Upper lobe of right lung (tissue), 1 donor: Measurements from ENCODE around the gene SULT1A3. TPM values are rescaled to one million over a fixed set of nuclear protein-coding genes. Genes with fewer than 3 reads are reported as not detected.
"Not testable (repeated sequence)": the region's sequence is repeated elsewhere in the genome, so short reads cannot be mapped to it uniquely, and the experiment has no call there.

Experiments used
- ATAC-seq: fragments of 200-7000 bp; cut with Tn5 transposase; one replicate; pipeline ENCODE4 v1.9.1; 2020; ENCODE audit warnings: mild to moderate bottlenecking, moderate library complexity
- DNase-seq: peaks from one replicate; pipeline ENCODE4 v3.0.0-alpha.2; 2020
- H3K27ac ChIP-seq: fragments of 200-600 bp; one replicate; pipeline ENCODE4 v1.8.0; 2022
- H3K27me3 ChIP-seq: fragments of 200-600 bp; one replicate; pipeline ENCODE4 v1.8.0; 2022; ENCODE audit warnings: mild to moderate bottlenecking
- H3K36me3 ChIP-seq: fragments of 200-600 bp; one replicate; pipeline ENCODE4 v1.8.0; 2022
- H3K4me1 ChIP-seq: fragments of 200-600 bp; one replicate; pipeline ENCODE4 v1.8.0; 2022
- H3K4me3 ChIP-seq: fragments of 200-600 bp; one replicate; pipeline ENCODE4 v1.8.0; 2022; ENCODE audit warnings: mild to moderate bottlenecking
- H3K9me3 ChIP-seq: fragments of 200-600 bp; one replicate; pipeline ENCODE4 v1.8.0; 2022
- intact Hi-C: fragments of 100-400 bp; cut with DNase I; formaldehyde crosslinking; loops from one replicate; pipeline ENCODE4 v1.11.0; 2022
- total RNA-seq: library from RNA; stranded (reverse); fragmentation: NEBNext Ultra II Directional; extraction: Animal tissue kit (Norgen Biotek cat#: 25700); gene quantifications from one replicate; pipeline ENCODE4 v1.2.1, GENCODE V29; 2021
- TF ChIP-seq, protein P1 (sequence below): fragments of 200-600 bp; IDR thresholded peaks from one replicate; pipeline ENCODE4 v1.8.0; 2022; ENCODE audit warnings: antibody characterized with exemption
- donor health status: DM: no; HTN: yes; CAD: no; lungs with severe emphysema.

SULT1A3 gene
- total RNA-seq, 1 donor from 2014 or later, result 10.6 TPM

DNA sequence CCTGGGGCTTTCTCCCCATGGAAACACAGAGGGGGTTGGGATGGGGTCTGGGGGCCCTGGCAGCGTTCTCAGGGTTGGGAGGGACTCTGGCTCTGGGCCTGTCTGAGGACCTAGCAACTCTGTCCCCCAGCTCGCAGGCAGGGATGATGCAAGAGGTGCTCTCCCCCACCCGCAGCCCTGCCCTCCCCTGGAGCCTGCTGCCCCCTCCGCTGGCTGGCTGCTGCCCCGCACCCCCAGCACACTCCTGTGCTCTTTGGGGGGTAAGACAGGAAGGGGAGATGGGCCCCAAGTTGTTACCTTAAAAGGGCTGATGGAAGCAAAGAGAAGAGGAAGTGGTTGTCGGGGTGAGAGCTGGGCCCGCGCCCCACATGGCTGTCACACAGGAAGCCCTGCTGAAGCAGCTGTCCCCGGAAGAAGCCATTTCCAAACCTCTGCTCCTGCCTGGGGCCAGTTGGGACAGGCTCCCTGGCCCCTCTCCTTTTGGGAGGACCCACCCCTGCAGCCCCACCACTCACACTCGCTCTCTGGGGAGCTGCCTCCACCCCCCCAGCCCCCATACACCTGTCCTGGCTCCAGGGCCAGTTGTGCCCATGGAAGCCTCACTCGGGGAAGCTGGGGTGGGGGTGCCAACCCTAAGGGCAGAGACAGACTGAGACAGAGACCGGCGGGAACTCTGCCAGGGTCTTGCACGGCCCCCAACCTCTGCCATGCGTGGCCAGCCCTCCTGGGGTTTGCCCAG is 13.2 kb upstream of the SULT1A3 start:
- TF ChIP-seq, protein P1, sequence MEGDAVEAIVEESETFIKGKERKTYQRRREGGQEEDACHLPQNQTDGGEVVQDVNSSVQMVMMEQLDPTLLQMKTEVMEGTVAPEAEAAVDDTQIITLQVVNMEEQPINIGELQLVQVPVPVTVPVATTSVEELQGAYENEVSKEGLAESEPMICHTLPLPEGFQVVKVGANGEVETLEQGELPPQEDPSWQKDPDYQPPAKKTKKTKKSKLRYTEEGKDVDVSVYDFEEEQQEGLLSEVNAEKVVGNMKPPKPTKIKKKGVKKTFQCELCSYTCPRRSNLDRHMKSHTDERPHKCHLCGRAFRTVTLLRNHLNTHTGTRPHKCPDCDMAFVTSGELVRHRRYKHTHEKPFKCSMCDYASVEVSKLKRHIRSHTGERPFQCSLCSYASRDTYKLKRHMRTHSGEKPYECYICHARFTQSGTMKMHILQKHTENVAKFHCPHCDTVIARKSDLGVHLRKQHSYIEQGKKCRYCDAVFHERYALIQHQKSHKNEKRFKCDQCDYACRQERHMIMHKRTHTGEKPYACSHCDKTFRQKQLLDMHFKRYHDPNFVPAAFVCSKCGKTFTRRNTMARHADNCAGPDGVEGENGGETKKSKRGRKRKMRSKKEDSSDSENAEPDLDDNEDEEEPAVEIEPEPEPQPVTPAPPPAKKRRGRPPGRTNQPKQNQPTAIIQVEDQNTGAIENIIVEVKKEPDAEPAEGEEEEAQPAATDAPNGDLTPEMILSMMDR, result no peak
- ATAC-seq, result peak; percentile 47
- Histone ChIP-seq H3K4me3 (peak overlapping the region; percentile 65), H3K4me1 (peaks cover 10% of the 10 kb centered on the region), H3K27me3 (no peaks in the 10 kb centered on the region), H3K36me3 (peaks cover 3% of the 10 kb centered on the region), H3K9me3 (no peaks in the 10 kb centered on the region), H3K27ac (peak overlapping the region; percentile 44)
- intact Hi-C loops, result no loop called here
- DNase-seq, result peak; percentile 81

DNA sequence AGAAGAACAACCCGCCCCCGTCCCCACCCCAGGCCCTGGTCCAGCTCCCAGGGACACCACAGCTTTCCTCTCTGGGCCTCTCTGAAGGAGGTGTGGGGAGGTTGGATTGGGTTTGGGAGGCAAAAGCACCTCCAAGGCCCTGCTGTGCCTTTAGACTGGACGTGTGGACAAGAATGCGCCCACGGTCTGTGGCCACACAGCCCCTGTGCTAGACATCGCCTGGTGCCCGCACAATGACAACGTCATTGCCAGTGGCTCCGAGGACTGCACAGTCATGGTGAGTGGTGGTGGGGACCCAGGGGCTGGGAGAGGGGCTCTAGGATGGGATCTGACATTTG is 12.6 kb upstream of the SULT1A3 start:
- TF ChIP-seq, protein P1, result no peak
- H3K4me3 ChIP-seq, result peak overlapping the region; percentile 65
- H3K27me3 ChIP-seq, result no peaks in the 10 kb centered on the region

DNA sequence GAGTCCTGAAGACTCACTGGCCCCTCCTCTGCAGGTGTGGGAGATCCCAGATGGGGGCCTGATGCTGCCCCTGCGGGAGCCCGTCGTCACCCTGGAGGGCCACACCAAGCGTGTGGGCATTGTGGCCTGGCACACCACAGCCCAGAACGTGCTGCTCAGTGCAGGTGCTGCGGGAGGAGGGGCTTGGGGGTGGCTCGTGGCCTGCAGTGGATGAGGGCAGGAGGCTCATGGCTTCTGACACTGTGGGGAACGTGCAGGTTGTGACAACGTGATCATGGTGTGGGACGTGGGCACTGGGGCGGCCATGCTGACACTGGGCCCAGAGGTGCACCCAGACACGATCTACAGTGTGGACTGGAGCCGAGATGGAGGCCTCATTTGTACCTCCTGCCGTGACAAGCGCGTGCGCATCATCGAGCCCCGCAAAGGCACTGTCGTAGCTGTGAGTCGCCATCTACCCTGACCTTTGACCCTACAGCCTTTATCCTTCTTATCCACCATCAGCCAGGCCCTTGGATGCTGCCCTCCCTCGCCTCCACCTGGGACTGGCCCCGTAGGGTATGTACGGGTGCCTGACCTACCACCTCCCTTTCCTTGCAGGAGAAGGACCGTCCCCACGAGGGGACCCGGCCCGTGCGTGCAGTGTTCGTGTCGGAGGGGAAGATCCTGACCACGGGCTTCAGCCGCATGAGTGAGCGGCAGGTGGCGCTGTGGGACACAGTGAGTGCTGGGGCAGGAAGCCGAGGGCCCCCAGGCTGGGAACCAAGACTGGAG is 12.1 kb upstream of the SULT1A3 start:
- Histone ChIP-seq H3K4me1 (peaks cover 10% of the 10 kb centered on the region), H3K27ac (peak overlapping the region; percentile 44), H3K9me3 (no peaks in the 10 kb centered on the region), H3K36me3 (peaks cover 3% of the 10 kb centered on the region), H3K4me3 (peak overlapping the region; percentile 65), H3K27me3 (no peaks in the 10 kb centered on the region)
- TF ChIP-seq, protein P1, result peak; percentile 73
- ATAC-seq (peak; percentile 50), DNase-seq (peak; percentile 89)
- intact Hi-C loops, result no loop called here

More for the DNA sequence above, 12.6 kb upstream of the SULT1A3 start:
- H3K9me3 ChIP-seq, result no peaks in the 10 kb centered on the region
- intact Hi-C loops, result no loop called here
- peaks cover 3% of the 10 kb centered on the region for H3K36me3 ChIP-seq
- H3K27ac ChIP-seq, result peak overlapping the region; percentile 44
- peaks cover 10% of the 10 kb centered on the region for H3K4me1 ChIP-seq
- DNase-seq (no peak), ATAC-seq (no peak)

DNA sequence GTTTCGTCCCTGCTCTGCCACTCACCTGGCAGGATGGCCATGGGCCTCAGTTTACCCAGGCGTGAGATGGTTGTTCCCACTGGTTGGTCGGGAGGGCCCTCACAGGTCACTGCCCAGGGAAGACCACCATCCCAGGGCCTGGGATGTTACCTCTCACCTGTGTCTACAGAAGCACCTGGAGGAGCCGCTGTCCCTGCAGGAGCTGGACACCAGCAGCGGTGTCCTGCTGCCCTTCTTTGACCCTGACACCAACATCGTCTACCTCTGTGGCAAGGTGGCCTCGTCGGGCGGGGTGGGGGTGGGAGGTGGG is 11.5 kb upstream of the SULT1A3 start:
- Histone ChIP-seq H3K27ac (peak overlapping the region; percentile 44), H3K27me3 (no peaks in the 10 kb centered on the region), H3K4me3 (peak overlapping the region; percentile 65), H3K4me1 (peaks cover 9% of the 10 kb centered on the region), H3K9me3 (no peaks in the 10 kb centered on the region), H3K36me3 (peaks cover 3% of the 10 kb centered on the region)
- DNase-seq (no peak), ATAC-seq (no peak)
- intact Hi-C loops, result no loop called here
- TF ChIP-seq, protein P1, result no peak

DNA sequence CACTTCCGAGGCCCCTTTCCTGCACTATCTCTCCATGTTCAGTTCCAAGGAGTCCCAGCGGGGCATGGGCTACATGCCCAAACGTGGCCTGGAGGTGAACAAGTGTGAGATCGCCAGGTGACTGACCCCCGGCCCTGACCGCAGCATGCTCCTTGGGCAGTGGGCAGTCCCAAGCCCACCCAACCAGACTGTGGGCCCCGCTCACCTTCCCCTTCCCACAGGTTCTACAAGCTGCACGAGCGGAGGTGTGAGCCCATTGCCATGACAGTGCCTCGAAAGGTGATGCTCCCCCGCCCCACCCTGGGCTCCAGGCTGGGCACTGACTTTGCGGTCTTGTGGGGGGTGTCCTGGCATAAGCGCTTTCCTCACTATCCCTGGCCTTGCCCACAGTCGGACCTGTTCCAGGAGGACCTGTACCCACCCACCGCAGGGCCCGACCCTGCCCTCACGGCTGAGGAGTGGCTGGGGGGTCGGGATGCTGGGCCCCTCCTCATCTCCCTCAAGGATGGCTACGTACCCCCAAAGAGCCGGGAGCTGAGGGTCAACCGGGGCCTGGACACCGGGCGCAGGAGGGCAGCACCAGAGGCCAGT is 11.0 kb upstream of the SULT1A3 start:
- Histone ChIP-seq H3K4me1 (peaks cover 7% of the 10 kb centered on the region), H3K36me3 (peaks cover 3% of the 10 kb centered on the region), H3K27me3 (no peaks in the 10 kb centered on the region), H3K27ac (no peak overlapping the region), H3K4me3 (no peak overlapping the region), H3K9me3 (no peaks in the 10 kb centered on the region)
- TF ChIP-seq, protein P1, result no peak
- no peak for DNase-seq
- ATAC-seq, result no peak
- intact Hi-C loops, result no loop called here

DNA sequence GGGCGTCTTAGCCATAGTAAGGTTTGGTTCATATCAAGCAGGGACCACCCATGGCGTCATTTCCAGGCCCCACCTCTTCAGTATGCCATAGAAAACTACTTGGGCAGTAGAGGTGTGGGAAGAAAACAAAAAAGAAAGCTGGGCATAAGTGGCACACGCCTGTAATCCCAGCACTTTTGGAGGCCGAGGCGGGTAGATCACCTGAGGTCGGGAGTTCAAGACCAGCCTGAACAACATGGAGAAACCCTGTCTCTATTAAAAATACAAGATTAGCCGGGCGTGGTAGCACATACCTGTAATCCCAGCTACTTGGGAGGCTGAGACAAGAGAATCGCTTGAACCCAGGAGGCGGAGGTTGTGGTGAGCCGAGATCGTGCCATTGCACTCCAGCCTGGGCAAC is 7.9 kb upstream of the SULT1A3 start:
- H3K36me3 ChIP-seq, DNase-seq, H3K9me3 ChIP-seq, H3K4me1 ChIP-seq, H3K27ac ChIP-seq, intact Hi-C loops, ATAC-seq, H3K27me3 ChIP-seq, H3K4me3 ChIP-seq: not testable (repeated sequence)

DNA sequence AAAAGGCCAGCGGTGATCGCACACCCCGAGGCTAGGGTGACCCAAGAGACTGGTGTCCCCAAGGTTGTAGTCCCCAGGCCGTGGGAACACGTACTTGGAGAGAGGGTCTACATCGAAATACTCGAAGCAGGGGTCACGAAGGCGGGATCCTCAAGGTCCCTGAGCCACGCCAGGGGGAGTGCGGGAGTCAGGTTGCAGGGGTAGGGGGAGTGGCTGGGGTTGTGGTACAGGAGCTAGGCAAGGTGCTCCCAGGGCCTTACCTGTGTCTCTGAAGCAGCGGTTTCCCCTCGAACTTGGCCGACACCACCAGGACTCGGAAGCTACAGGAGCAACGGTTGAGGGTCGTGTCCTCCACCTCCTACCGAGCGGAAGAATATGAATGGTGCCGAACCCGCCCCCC is 6.0 kb upstream of the SULT1A3 start:
- H3K36me3 ChIP-seq, H3K27me3 ChIP-seq, H3K4me1 ChIP-seq, H3K27ac ChIP-seq, H3K4me3 ChIP-seq, H3K9me3 ChIP-seq, DNase-seq, intact Hi-C loops: not testable (repeated sequence)
- peak; percentile 5 for ATAC-seq

DNA sequence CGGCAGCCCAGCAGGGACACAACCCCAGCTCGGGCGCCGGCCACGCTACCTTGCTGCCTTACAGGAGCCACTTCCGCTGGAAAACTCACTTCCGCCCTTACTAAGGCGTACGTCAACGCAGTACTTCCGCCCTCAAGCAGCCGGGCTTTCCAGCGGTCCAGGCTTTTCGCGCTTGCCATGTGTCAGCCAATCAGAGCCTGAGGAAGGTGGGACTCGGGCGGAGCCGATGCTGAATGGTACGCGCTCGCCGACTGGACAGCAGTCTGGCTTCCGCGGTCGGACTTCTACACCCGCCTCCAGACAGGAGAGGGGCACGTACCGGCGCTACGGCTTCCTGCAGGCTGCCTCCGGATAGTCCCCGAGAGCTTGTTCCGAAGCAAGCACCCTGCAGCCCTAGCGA is 5.4 kb upstream of the SULT1A3 start, which contains the start of the genes BOLA2B and SLX1A:
BOLA2B (minus strand) TSS at position 52 of the 400 bp plus-strand sequence. CDS start 71 bp downstream, outside the sequence.
SLX1A (plus strand) TSS at position 261 of the 400 bp plus-strand sequence. CDS start 210 bp downstream, outside the sequence.
- H3K4me3 ChIP-seq, result peak within 1 kb of the TSS; percentile 50
- H3K27me3 ChIP-seq, H3K27ac ChIP-seq, H3K36me3 ChIP-seq, H3K4me1 ChIP-seq, H3K9me3 ChIP-seq, intact Hi-C loops, DNase-seq: not testable (repeated sequence)
- ATAC-seq, result peak; percentile 95
